Psoas muscle (tissue), 8 donors: ENCODE measurements around the gene CBL. TPM values are rescaled to one million over a fixed set of nuclear protein-coding genes. Genes with fewer than 3 reads are reported as not detected.

ENCODE experiments used
- ATAC-seq, 4 donors: fragments of 200-7000 bp; cut with Tn5 transposase; one replicate each; pipeline ENCODE4 v1.9.1; 2020; ENCODE audit warnings: moderate library complexity in 3 of 4, mild to moderate bottlenecking in 2 of 4
- DNase-seq, 2 donors: peaks; one replicate each; pipeline ENCODE4 v3.0.0-alpha.2; 2020
- H3K27ac ChIP-seq: fragments of 200-600 bp; one replicate; pipeline ENCODE4 v1.8.0; 2022
- H3K27me3 ChIP-seq, 3 donors: fragments of 200-600 bp in 1 of 3; one replicate each; pipeline versions ENCODE4 v1.6.1 to v1.8.0; 2013 to 2022; ENCODE audit warnings: low read length in 2 of 3, mild to moderate bottlenecking in 2 of 3, moderate library complexity in 1 of 3; ENCODE audit not compliant: insufficient read depth in 3 of 3
- H3K36me3 ChIP-seq, 2 donors: fragments of 200-600 bp in 1 of 2; one replicate each; pipeline versions ENCODE4 v1.6.1 to v1.8.0; 2013 to 2022; ENCODE audit warnings: low read depth in 1 of 2, mild to moderate bottlenecking in 1 of 2, moderate library complexity in 1 of 2; ENCODE audit not compliant: insufficient read depth in 1 of 2
- H3K4me1 ChIP-seq: fragments of 200-600 bp; one replicate; pipeline ENCODE4 v1.8.0; 2022
- H3K4me3 ChIP-seq: fragments of 200-600 bp; one replicate; pipeline ENCODE4 v1.8.0; 2022; ENCODE audit warnings: mild to moderate bottlenecking
- H3K9me3 ChIP-seq: fragments of 200-600 bp; one replicate; pipeline ENCODE4 v1.8.0; 2022
- CTCF ChIP-seq: fragments of 200-600 bp; IDR thresholded peaks from one replicate; pipeline ENCODE4 v1.8.0; 2022; ENCODE audit warnings: antibody characterized with exemption
- WGBS, 3 donors: extraction: QIAGEN DNeasy Blood & Tissue Kit; methylation state at CpG; one replicate each; pipeline versions ENCODE4 v1.1.6 to v1.1.7; 2013; 5-methylcytosine and 5-hydroxymethylcytosine counted together
- intact Hi-C, 2 donors: fragments of 100-400 bp; cut with DNase I; formaldehyde crosslinking; loops; one replicate each; pipeline versions ENCODE4 v1.11.0 to v1.14.2; 2022
- polyA plus RNA-seq, 3 donors: library from polyadenylated mRNA; stranded (reverse); fragments of 200-250 nt; gene quantifications; one replicate each; pipeline ENCODE4 v1.2.3, GENCODE V29; 2013
- total RNA-seq, 4 donors: library from RNA; stranded (reverse); fragmentation: NEBNext Ultra II Directional in 2 of 4; extraction: Animal tissue kit (Norgen Biotek cat#: 25700) in 2 of 4; gene quantifications; one replicate each; pipeline versions ENCODE4 v1.2.1 to v1.2.4, GENCODE V29; 2021 to 2023
- donor health status: healthy with polysubstance abuse.
- donor health status: DM: no; HTN: no; CAD: no; lungs with moderate emphysema.
- donor health status: Bipolar disorder and iron deficiency.
- donor health status: healthy.
- donor health status: DM: yes; HTN: yes; CAD: no.
- donor health status: DM: no; HTN: no; CAD: no.
- donor health status: DM: no; HTN: no; CAD: no.
- donor health status: DM: yes; HTN: yes; CAD: no.

Gene CBL
- total and polyA plus RNA-seq, 7 donors: 0.94 to 7.6 (median 3.6) TPM

GRCh38 chr11:119248750-119249670 is 42.9 kb downstream of the CBL start:
- Histone ChIP-seq H3K36me3 (no peaks in the 10 kb centered on the region), H3K4me1 (no peaks in the 10 kb centered on the region), H3K27ac (no peak overlapping the region), H3K27me3 (no peaks in the 10 kb centered on the region), H3K4me3 (no peak overlapping the region), H3K9me3 (no peaks in the 10 kb centered on the region)
- 96 to 97% (median 96%) methylated on average over 8 of the region's 8 CpGs for WGBS, 3 donors
- no peak for ATAC-seq
- DNase-seq: no peak
- no peak for TF ChIP-seq CTCF
- intact Hi-C loops: no loop called here

GRCh38 chr11:119249671-119250010 is 43.5 kb downstream of the CBL start:
- 90 to 98% (median 96%) methylated on average over 1 of the region's 1 CpG for WGBS, 3 donors
- H3K36me3 ChIP-seq: no peaks in the 10 kb centered on the region
- H3K27me3 ChIP-seq: no peaks in the 10 kb centered on the region
- H3K4me3 ChIP-seq: no peak overlapping the region
- intact Hi-C loops: no loop called here
- no peak overlapping the region for H3K27ac ChIP-seq
- no peaks in the 10 kb centered on the region for H3K4me1 ChIP-seq
- no peak for DNase-seq
- TF ChIP-seq CTCF: no peak
- ATAC-seq: no peak
- no peaks in the 10 kb centered on the region for H3K9me3 ChIP-seq

- H3K9me3 ChIP-seq: no peaks in the 10 kb centered on the region
- 87 to 92% (median 87%) methylated on average over 3 of the region's 3 CpGs for WGBS, 3 donors
- no peaks in the 10 kb centered on the region for H3K4me1 ChIP-seq
- no peaks in the 10 kb centered on the region for H3K27me3 ChIP-seq
- intact Hi-C loops: no loop called here
- TF ChIP-seq CTCF: no peak
- no peaks in the 10 kb centered on the region for H3K36me3 ChIP-seq
- no peak overlapping the region for H3K27ac ChIP-seq
- H3K4me3 ChIP-seq: no peak overlapping the region
- DNase-seq (no peak), ATAC-seq (no peak)
These were observed 45.0 kb downstream of the CBL start for GRCh38 chr11:119251114-119251513.

GRCh38 chr11:119254239-119254638 is 48.1 kb downstream of the CBL start:
- Histone ChIP-seq H3K4me3 (no peak overlapping the region), H3K27me3 (no peaks in the 10 kb centered on the region), H3K4me1 (no peaks in the 10 kb centered on the region), H3K9me3 (no peaks in the 10 kb centered on the region), H3K27ac (no peak overlapping the region), H3K36me3 (no peaks in the 10 kb centered on the region)
- no peak for TF ChIP-seq CTCF
- intact Hi-C loops: no loop called here
- ATAC-seq (no peak), DNase-seq (no peak)
- 93 to 94% (median 94%) methylated on average over 5 of the region's 5 CpGs for WGBS, 3 donors

GRCh38 chr11:119258180-119258579 is 52.0 kb downstream of the CBL start:
- Histone ChIP-seq H3K9me3 (no peaks in the 10 kb centered on the region), H3K27me3 (no peaks in the 10 kb centered on the region), H3K36me3 (no peaks in the 10 kb centered on the region), H3K4me1 (peaks cover 18% of the 10 kb centered on the region), H3K4me3 (no peak overlapping the region), H3K27ac (no peak overlapping the region)
- no peak for TF ChIP-seq CTCF
- DNase-seq: no peak
- intact Hi-C loops: no loop called here
- 81 to 90% (median 88%) methylated on average over 5 of the region's 5 CpGs for WGBS, 3 donors
- no peak for ATAC-seq
